H9 (cell line): ENCODE data around the gene MYH14. TPM values are rescaled to one million over a fixed set of nuclear protein-coding genes. Genes with fewer than 3 reads are reported as not detected.

ENCODE experiments used
- DNase-seq: peaks from one replicate; pipeline ENCODE4 v3.0.0-alpha.2; 2017
- H2AFZ ChIP-seq: one replicate; pipeline ENCODE4 v1.6.1; 2013; ENCODE audit warnings: mild to moderate bottlenecking, low read length, control low read depth, moderate library complexity
- H2AK5ac ChIP-seq: 2 replicates; pipeline ENCODE4 v1.6.1; 2013; ENCODE audit warnings: low read length, control low read depth, mixed read lengths; ENCODE audit not compliant: insufficient read length
- H2BK120ac ChIP-seq: one replicate; pipeline ENCODE4 v1.6.1; 2013; ENCODE audit warnings: low read depth, mild to moderate bottlenecking, low read length, control low read depth, inconsistent platforms; ENCODE audit not compliant: poor library complexity, severe bottlenecking
- H2BK12ac ChIP-seq: 2 replicates; pipeline ENCODE4 v1.6.1; 2013; ENCODE audit warnings: low read length, control low read depth, mixed read lengths, low read depth; ENCODE audit not compliant: insufficient read length
- H2BK15ac ChIP-seq: 2 replicates; pipeline ENCODE4 v1.6.1; 2013; ENCODE audit warnings: low read depth, low read length, control low read depth
- H2BK20ac ChIP-seq: one replicate; pipeline ENCODE4 v1.6.1; 2013; ENCODE audit warnings: low read depth, mild to moderate bottlenecking, low read length, control low read depth, inconsistent platforms; ENCODE audit not compliant: poor library complexity, severe bottlenecking
- H2BK5ac ChIP-seq: 2 replicates; pipeline ENCODE4 v1.6.1; 2013; ENCODE audit warnings: low read length, control low read depth, mixed read lengths; ENCODE audit not compliant: insufficient read length
- H3K14ac ChIP-seq: 2 replicates; pipeline ENCODE4 v1.6.1; 2013; ENCODE audit warnings: low read length, control low read depth; ENCODE audit not compliant: insufficient read depth
- H3K18ac ChIP-seq: 2 replicates; pipeline ENCODE4 v1.6.1; 2013; ENCODE audit warnings: low read depth, mild to moderate bottlenecking, mixed read lengths, low read length, control low read depth; ENCODE audit not compliant: insufficient read length
- H3K23ac ChIP-seq: 2 replicates; pipeline ENCODE4 v1.6.1; 2013; ENCODE audit warnings: low read length, control low read depth, mixed read lengths, low read depth; ENCODE audit not compliant: insufficient read length
- H3K23me2 ChIP-seq: 2 replicates; pipeline ENCODE4 v1.6.1; 2013; ENCODE audit warnings: low read depth, mild to moderate bottlenecking, mixed read lengths, low read length, control low read depth; ENCODE audit not compliant: insufficient read length, poor library complexity, severe bottlenecking
- H3K27ac ChIP-seq: 2 replicates; pipeline ENCODE4 v1.5.1; 2013; ENCODE audit warnings: low read length, control low read depth, mixed read lengths, low read depth; ENCODE audit not compliant: insufficient read length
- H3K27me3 ChIP-seq: 2 replicates; pipeline ENCODE4 v1.6.1; 2013; ENCODE audit warnings: low read length, control low read depth, inconsistent platforms; ENCODE audit not compliant: insufficient read depth
- H3K4ac ChIP-seq: 2 replicates; pipeline ENCODE4 v1.6.1; 2013; ENCODE audit warnings: low read depth, mild to moderate bottlenecking, control low read depth, inconsistent platforms, low read length, moderate library complexity
- H3K4me1 ChIP-seq: 2 replicates; pipeline ENCODE4 v1.6.1; 2013; ENCODE audit warnings: low read length, control low read depth, inconsistent platforms; ENCODE audit not compliant: insufficient read depth
- H3K4me2 ChIP-seq: 2 replicates; pipeline ENCODE4 v1.6.1; 2013; ENCODE audit warnings: low read length, control low read depth, mixed read lengths; ENCODE audit not compliant: insufficient read length, insufficient read depth
- H3K56ac ChIP-seq: 2 replicates; pipeline ENCODE4 v1.6.1; 2013; ENCODE audit warnings: low read depth, mild to moderate bottlenecking, mixed read lengths, low read length, control low read depth; ENCODE audit not compliant: insufficient read length
- H3K79me1 ChIP-seq: 2 replicates; pipeline ENCODE4 v1.6.1; 2013; ENCODE audit warnings: low read depth, mild to moderate bottlenecking, moderate library complexity, low read length, control low read depth, inconsistent platforms; ENCODE audit not compliant: insufficient read depth, poor library complexity, severe bottlenecking
- H3K79me2 ChIP-seq: 2 replicates; pipeline ENCODE4 v1.6.1; 2013; ENCODE audit warnings: low read length, control low read depth, inconsistent platforms; ENCODE audit not compliant: insufficient read depth
- H3K9ac ChIP-seq: 2 replicates; pipeline ENCODE4 v1.6.1; 2013; ENCODE audit warnings: low read length, control low read depth, mixed read lengths; ENCODE audit not compliant: insufficient read length; ENCODE audit errors: extremely low read depth
- H3K9me3 ChIP-seq: one replicate; pipeline ENCODE4 v1.6.1; 2013; ENCODE audit warnings: low read depth, low read length, inconsistent platforms; ENCODE audit not compliant: control insufficient read depth
- H3T11ph ChIP-seq: one replicate; pipeline ENCODE4 v1.6.1; 2013; ENCODE audit warnings: mild to moderate bottlenecking, low read length, control low read depth, inconsistent platforms
- H4K20me1 ChIP-seq: one replicate; pipeline ENCODE4 v1.6.1; 2013; ENCODE audit not compliant: control insufficient read depth, insufficient read length, insufficient read depth
- H4K5ac ChIP-seq: 2 replicates; pipeline ENCODE4 v1.6.1; 2013; ENCODE audit warnings: low read depth, mild to moderate bottlenecking, mixed read lengths, low read length, control low read depth; ENCODE audit not compliant: insufficient read length
- H4K8ac ChIP-seq: replicated peaks from 2 replicates; pipeline ENCODE4 v1.6.1; 2013; ENCODE audit warnings: low read length, control low read depth, mixed read lengths, low read depth; ENCODE audit not compliant: insufficient read length
- H4K91ac ChIP-seq: 2 replicates; pipeline ENCODE4 v1.6.1; 2013; ENCODE audit warnings: low read depth, mild to moderate bottlenecking, moderate library complexity, mixed read lengths, low read length, control low read depth; ENCODE audit not compliant: insufficient read length
- H3K27ac Mint-ChIP-seq, 3 experiments: 2 replicates in 2 of 3; 3 replicates in 1 of 3; pipeline ENCODE4 v1.8.0; 2020 to 2021; ENCODE audit warnings: mixed read lengths in 3 of 3, mild to moderate bottlenecking in 1 of 3, moderate library complexity in 1 of 3
- H3K27me3 Mint-ChIP-seq: 2 replicates; pipeline ENCODE4 v1.8.0; 2021; ENCODE audit warnings: low read depth, mild to moderate bottlenecking, moderate library complexity, mixed read lengths
- H3K36me3 Mint-ChIP-seq, 3 experiments: 2 replicates in 2 of 3; 3 replicates in 1 of 3; pipeline ENCODE4 v1.8.0; 2020 to 2021; ENCODE audit warnings: low read depth in 3 of 3, mixed read lengths in 3 of 3; ENCODE audit not compliant: insufficient read depth in 1 of 3
- H3K4me1 Mint-ChIP-seq, 2 experiments: 2 replicates each; pipeline ENCODE4 v1.8.0; 2020; ENCODE audit warnings: mixed read lengths in 2 of 2
- H3K4me3 Mint-ChIP-seq, 2 experiments: 2 replicates in 1 of 2; 3 replicates in 1 of 2; pipeline ENCODE4 v1.8.0; 2020 to 2021; ENCODE audit warnings: mild to moderate bottlenecking in 2 of 2, mixed read lengths in 2 of 2, moderate library complexity in 1 of 2
- H3K9me3 Mint-ChIP-seq, 2 experiments: 2 replicates in 1 of 2; 3 replicates in 1 of 2; pipeline ENCODE4 v1.8.0; 2020; ENCODE audit warnings: mild to moderate bottlenecking in 2 of 2, mixed read lengths in 2 of 2, moderate library complexity in 1 of 2
- WGBS: extraction: QIAGEN DNeasy Blood & Tissue Kit; methylation state at CpG from one replicate; pipeline ENCODE4 v1.1.7; 2013; ENCODE audit warnings: missing lambda C conversion rate, low lambda C conversion rate, mixed read lengths; ENCODE audit not compliant: insufficient read length; ENCODE audit errors: extremely low coverage; 5-methylcytosine and 5-hydroxymethylcytosine counted together
- total RNA-seq: library from RNA; stranded (reverse); gene quantifications from 2 replicates; pipeline ENCODE4 v1.2.1, GENCODE V29; 2021
- TF ChIP-seq, protein P1 (sequence below): fragments of 200-600 bp; sonication (generic); conservative IDR thresholded peaks from 3 replicates; pipeline ENCODE4 v1.8.0; 2021; ENCODE audit warnings: antibody characterized with exemption, mild to moderate bottlenecking

MYH14 gene
- total RNA-seq, 1 experiment from 2014 or later, result 27.7 TPM

DNA sequence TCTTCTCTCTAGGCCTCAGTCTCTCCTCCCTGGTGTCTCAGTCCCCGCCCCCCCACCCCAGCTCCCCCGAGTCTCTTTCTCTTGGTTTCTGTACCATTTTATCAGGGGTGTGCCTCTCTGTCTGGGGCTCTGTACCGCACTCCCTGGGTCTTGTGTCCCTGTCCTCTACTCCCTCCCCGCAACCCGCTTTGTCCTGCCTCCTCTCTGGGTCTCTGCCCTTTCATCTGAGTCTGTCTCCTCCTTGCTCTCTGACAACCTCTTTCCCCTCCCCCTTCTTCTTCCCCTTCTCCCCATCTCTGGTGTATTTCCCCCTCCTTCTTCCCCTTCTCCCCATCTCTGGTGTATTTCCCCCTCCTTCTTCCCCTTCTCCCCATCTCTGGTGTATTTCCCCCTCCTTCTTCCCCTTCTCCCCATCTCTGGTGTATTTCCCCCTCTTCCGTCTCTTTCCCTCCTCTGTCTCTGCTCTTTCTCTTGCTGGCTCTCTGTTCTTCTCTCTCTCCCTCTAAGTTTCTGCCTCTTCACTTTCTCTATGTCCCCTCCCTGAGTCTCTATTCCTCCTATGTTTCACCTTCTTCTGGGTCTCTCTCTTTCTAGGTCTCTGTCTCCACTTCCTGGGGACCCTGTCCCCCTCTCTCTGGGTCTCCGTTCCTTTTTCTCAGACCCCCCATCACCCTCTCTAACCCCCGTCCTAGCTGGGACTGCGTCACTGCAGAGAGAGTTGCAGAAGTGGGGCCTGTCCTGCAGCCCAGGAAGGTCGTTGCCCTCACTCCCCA lies 128.0 kb downstream of the MYH14 start:
- no peak overlapping the region for H3K4ac ChIP-seq
- peaks cover 47 to 57% of the 10 kb centered on the region in 2 experiments for H3K4me1 Mint-ChIP-seq
- H2AFZ ChIP-seq, result no peak overlapping the region
- H4K5ac ChIP-seq, result no peak overlapping the region
- H3K79me2 ChIP-seq, result no peaks in the 10 kb centered on the region
- no peak overlapping the region for H3T11ph ChIP-seq
- H3K27ac ChIP-seq, result no peak overlapping the region
- no peaks in the 10 kb centered on the region for H3K79me1 ChIP-seq
- H3K9me3 Mint-ChIP-seq, result peaks cover 3 to 12% of the 10 kb centered on the region in 2 experiments; a peak in 3 of 5 replicates
- H3K18ac ChIP-seq, result no peak overlapping the region
- H4K20me1 ChIP-seq, result no peaks in the 10 kb centered on the region
- H2AK5ac ChIP-seq, result no peak overlapping the region
- peaks cover 0 to 3% (median 0%) of the 10 kb centered on the region in 3 experiments; a peak in 2 of 7 replicates for H3K36me3 Mint-ChIP-seq
- H3K4me3 Mint-ChIP-seq, result peak overlapping the region; percentile 89 to 94
- peaks cover 6% of the 10 kb centered on the region; the same call in 1 of the 2 replicates for H3K4me1 ChIP-seq
- H2BK12ac ChIP-seq, result peak overlapping the region; percentile 26
- H3K23me2 ChIP-seq, result peaks cover 26% of the 10 kb centered on the region
- peak; percentile 82 for DNase-seq
- H3K56ac ChIP-seq, result no peak overlapping the region
- H4K91ac ChIP-seq, result peak overlapping the region; percentile 65
- peak overlapping the region; percentile 77 for H3K4me2 ChIP-seq
- H2BK5ac ChIP-seq, result no peak overlapping the region
- peaks cover 8% of the 10 kb centered on the region; the same call in 1 of the 2 replicates for H3K27me3 ChIP-seq
- TF ChIP-seq, protein P1, sequence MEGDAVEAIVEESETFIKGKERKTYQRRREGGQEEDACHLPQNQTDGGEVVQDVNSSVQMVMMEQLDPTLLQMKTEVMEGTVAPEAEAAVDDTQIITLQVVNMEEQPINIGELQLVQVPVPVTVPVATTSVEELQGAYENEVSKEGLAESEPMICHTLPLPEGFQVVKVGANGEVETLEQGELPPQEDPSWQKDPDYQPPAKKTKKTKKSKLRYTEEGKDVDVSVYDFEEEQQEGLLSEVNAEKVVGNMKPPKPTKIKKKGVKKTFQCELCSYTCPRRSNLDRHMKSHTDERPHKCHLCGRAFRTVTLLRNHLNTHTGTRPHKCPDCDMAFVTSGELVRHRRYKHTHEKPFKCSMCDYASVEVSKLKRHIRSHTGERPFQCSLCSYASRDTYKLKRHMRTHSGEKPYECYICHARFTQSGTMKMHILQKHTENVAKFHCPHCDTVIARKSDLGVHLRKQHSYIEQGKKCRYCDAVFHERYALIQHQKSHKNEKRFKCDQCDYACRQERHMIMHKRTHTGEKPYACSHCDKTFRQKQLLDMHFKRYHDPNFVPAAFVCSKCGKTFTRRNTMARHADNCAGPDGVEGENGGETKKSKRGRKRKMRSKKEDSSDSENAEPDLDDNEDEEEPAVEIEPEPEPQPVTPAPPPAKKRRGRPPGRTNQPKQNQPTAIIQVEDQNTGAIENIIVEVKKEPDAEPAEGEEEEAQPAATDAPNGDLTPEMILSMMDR, result no peak
- H2BK20ac ChIP-seq, result no peak overlapping the region
- H2BK120ac ChIP-seq, result no peak overlapping the region
- no CpG with 5 or more reads among the region's 10 CpGs for WGBS
- H3K23ac ChIP-seq, result no peak overlapping the region
- H4K8ac ChIP-seq, result no peak overlapping the region
- peak overlapping the region; percentile 54 to 98 (median 75); a peak in 6 of 7 replicates for H3K27ac Mint-ChIP-seq
- no peak overlapping the region for H2BK15ac ChIP-seq
- peaks cover 31% of the 10 kb centered on the region for H3K27me3 Mint-ChIP-seq
- H3K9me3 ChIP-seq, result no peaks in the 10 kb centered on the region
- no peak overlapping the region for H3K9ac ChIP-seq
- H3K14ac ChIP-seq, result no peak overlapping the region
